Keratinocyte (primary cell): ENCODE results near the gene WEE2. TPM values are rescaled to one million over a fixed set of nuclear protein-coding genes. Genes with fewer than 3 reads are reported as not detected.
"Not testable (repeated sequence)": the region's sequence is repeated elsewhere in the genome, so short reads cannot be mapped to it uniquely, and the experiment has no call there.

ENCODE experiments used
- DNase-seq: peaks from one replicate; pipeline ENCODE4 v3.0.0-alpha.2; 2011; ENCODE audit warnings: low read depth, missing footprints, low spot score
- FAIRE-seq: peaks from 2 replicates; lab custom pipeline; 2011; peaks lifted over from hg19 to GRCh38; lab: Jason Lieb, UNC
- H2AFZ ChIP-seq: 2 replicates; pipeline ENCODE4 v1.6.0; 2012; ENCODE audit warnings: low read length, control low read depth, inconsistent platforms; ENCODE audit not compliant: control insufficient read depth
- H3K27ac ChIP-seq: 2 replicates; pipeline ENCODE4 v1.5.1; 2011; ENCODE audit warnings: low read length; ENCODE audit not compliant: control insufficient read depth, insufficient read depth
- H3K27me3 ChIP-seq: 3 replicates; pipeline ENCODE4 v1.6.0; 2011; ENCODE audit warnings: low read length; ENCODE audit not compliant: control insufficient read depth, insufficient read depth; ENCODE audit errors: extremely low read depth
- H3K36me3 ChIP-seq, 2 experiments: 2 replicates in 1 of 2; 3 replicates in 1 of 2; pipeline ENCODE4 v1.5.1; 2011; ENCODE audit warnings: low read length in 2 of 2, mild to moderate bottlenecking in 1 of 2; ENCODE audit not compliant: control insufficient read depth in 2 of 2, insufficient read depth in 2 of 2; ENCODE audit errors: extremely low read depth in 1 of 2
- H3K4me1 ChIP-seq: 3 replicates; pipeline ENCODE4 v1.5.1; 2011; ENCODE audit warnings: low read length; ENCODE audit not compliant: control insufficient read depth, insufficient read depth; ENCODE audit errors: extremely low read depth
- H3K4me2 ChIP-seq: 3 replicates; pipeline ENCODE4 v1.6.0; 2011; ENCODE audit warnings: low read depth, low read length; ENCODE audit not compliant: control insufficient read depth, insufficient read depth; ENCODE audit errors: extremely low read depth
- H3K4me3 ChIP-seq, 3 experiments: fragments of 200-600 bp in 1 of 3; sonication (generic) in 1 of 3; 2 replicates in 2 of 3; 3 replicates in 1 of 3; pipeline ENCODE4 v1.5.1; 2011 to 2016; ENCODE audit warnings: low read length in 3 of 3, mild to moderate bottlenecking in 3 of 3, control low read depth in 2 of 3, inconsistent platforms in 1 of 3, low read depth in 1 of 3, mixed read lengths in 1 of 3, mixed run types in 1 of 3, moderate library complexity in 1 of 3; ENCODE audit not compliant: control insufficient read depth in 2 of 3, insufficient read depth in 2 of 3; ENCODE audit errors: extremely low read depth in 1 of 3
- H3K79me2 ChIP-seq: 2 replicates; pipeline ENCODE4 v1.6.0; 2012; ENCODE audit warnings: low read length; ENCODE audit not compliant: control insufficient read depth, insufficient read depth
- H3K9ac ChIP-seq: 3 replicates; pipeline ENCODE4 v1.6.0; 2011; ENCODE audit warnings: low read length; ENCODE audit not compliant: control insufficient read depth, insufficient read depth; ENCODE audit errors: extremely low read depth
- H3K9me1 ChIP-seq: 3 replicates; pipeline ENCODE4 v1.6.0; 2011; ENCODE audit warnings: low read length; ENCODE audit not compliant: control insufficient read depth, insufficient read depth; ENCODE audit errors: extremely low read depth
- H3K9me3 ChIP-seq: 2 replicates; pipeline ENCODE4 v1.5.1; 2012; ENCODE audit warnings: low read depth, low read length; ENCODE audit not compliant: control insufficient read depth
- H4K20me1 ChIP-seq: 3 replicates; pipeline ENCODE4 v1.6.0; 2011; ENCODE audit warnings: low read length; ENCODE audit not compliant: control insufficient read depth, insufficient read depth; ENCODE audit errors: extremely low read depth
- CTCF ChIP-seq, 3 experiments: IDR thresholded peaks in 1 of 3; conservative IDR thresholded peaks in 1 of 3; optimal IDR thresholded peaks in 1 of 3; 2 replicates in 2 of 3; 3 replicates in 1 of 3; pipeline versions ENCODE3 to v1.5.1; 2011; ENCODE audit warnings: low read length in 3 of 3, mild to moderate bottlenecking in 3 of 3, moderate library complexity in 2 of 3, control low read depth in 1 of 3, inconsistent platforms in 1 of 3; ENCODE audit not compliant: insufficient read depth in 2 of 3; ENCODE audit errors: extremely low read depth in 1 of 3
- EZH2 ChIP-seq: IDR thresholded peaks from one replicate; pipeline ENCODE4 v1.6.1; 2012; ENCODE audit warnings: inconsistent platforms, mild to moderate bottlenecking, low read length, moderate library complexity
- dilution Hi-C: fragments of 300-500 bp; cut with MboI; formaldehyde crosslinking; loops from one replicate; pipeline ENCODE4 v1.7.0; 2020; ENCODE audit warnings: low sequenced_read_pairs; ENCODE audit not compliant: extremely low pct_ligation_motif_present
- polyA plus RNA-seq, 5 experiments: library from polyadenylated mRNA; depleted of rRNA in 3 of 5; stranded (reverse) in 3 of 5; stranded (forward) in 1 of 5; unstranded in 1 of 5; fragments of >200 nt; gene quantifications; 1 replicate in 1 of 5; 2 replicates in 3 of 5; 3 replicates in 1 of 5; pipeline versions ENCODE4 v1.2.1 to v1.2.3, GENCODE V29; 2011 to 2012; ENCODE audit warnings: missing spikeins in 2 of 5, low read depth in 1 of 5, low replicate concordance in 1 of 5

Gene WEE2
- polyA plus RNA-seq, 1 donor (not counting 4 experiments of a cell fraction or from before 2014, with no cell fraction given): not detected

GRCh38 chr7:141688043-141688442 is 20.1 kb upstream of the WEE2 start:
- Histone ChIP-seq H3K4me2 (no peak overlapping the region), H3K27ac (no peak overlapping the region), H4K20me1 (no peaks in the 10 kb centered on the region), H3K4me1 (no peaks in the 10 kb centered on the region), H2AFZ (no peak overlapping the region), H3K9ac (no peak overlapping the region), H3K79me2 (no peaks in the 10 kb centered on the region), H3K9me1 (no peaks in the 10 kb centered on the region), H3K9me3 (no peaks in the 10 kb centered on the region), H3K4me3 (no peak overlapping the region), H3K36me3 (peaks cover 3 to 4% of the 10 kb centered on the region in 2 experiments), H3K27me3 (no peaks in the 10 kb centered on the region)
- dilution Hi-C loops: no loop called here
- no peak for FAIRE-seq
- TF ChIP-seq EZH2 (no peak), CTCF (optimal IDR thresholded peaks at IDR 0.05 in 1 of 3, IDR thresholded peaks at IDR 0.05 in 1 of 3, conservative IDR thresholded peaks at IDR 0.05 in 1 of 3; ENCODE audit: extremely low read depth in 1 of 3, insufficient read depth in 2 of 3, low read length in 3 of 3) (no peak)
- no peak for DNase-seq

GRCh38 chr7:141689072-141689825 is 18.9 kb upstream of the WEE2 start:
- dilution Hi-C loops, H3K27me3 ChIP-seq: not testable (repeated sequence)

More at GRCh38 chr7:141689072-141689825, 18.9 kb upstream of the WEE2 start:
- H3K4me1 ChIP-seq, H3K9ac ChIP-seq, H2AFZ ChIP-seq, H3K9me3 ChIP-seq, H3K79me2 ChIP-seq, H4K20me1 ChIP-seq, FAIRE-seq, DNase-seq, H3K4me2 ChIP-seq, H3K9me1 ChIP-seq, H3K27ac ChIP-seq, H3K4me3 ChIP-seq, H3K36me3 ChIP-seq: not testable (repeated sequence)
